K562 (cell line): Measurements from ENCODE around the gene FAXC. TPM values are rescaled to one million over a fixed set of nuclear protein-coding genes. Genes with fewer than 3 reads are reported as not detected.
"Not testable (repeated sequence)": the region's sequence is repeated elsewhere in the genome, so short reads cannot be mapped to it uniquely, and the experiment has no call there.

ENCODE experiments used
- ATAC-seq: fragments of 200-7000 bp; cut with Tn5 transposase; 3 replicates; pipeline ENCODE4 v1.9.1; 2020; ENCODE audit warnings: moderate library complexity
- BruUV-seq: library from RNA; stranded (reverse); fragments of 400-500 nt; replicated peaks from 2 replicates; lab custom pipeline; 2021; lab: Mats Ljungman, UMichigan
- CTCF ChIA-PET: fragments of 300-600 bp; formaldehyde crosslinking; extraction: SDS; loops from one replicate; lab custom pipeline; 2021; ENCODE audit warnings: low intra/inter-chr PET ratio; lab: Yijun Ruan, JAX
- POLR2A ChIA-PET: fragments of 300-600, 350-650 bp; sonication (Branson Sonifier 250); formaldehyde crosslinking; extraction: SDS; loops from one replicate; lab custom pipeline; 2021; ENCODE audit warnings: antibody characterized with exemption, inconsistent platforms; lab: Yijun Ruan, JAX
- DNase-seq, 4 experiments: peaks; one replicate each; pipeline versions ENCODE4 v3.0.0 to v3.0.0-alpha.2; 2011 to 2018; ENCODE audit warnings: low spot score in 3 of 4, mixed read lengths in 3 of 4; ENCODE audit errors: extremely low read depth in 1 of 4
- FAIRE-seq: peaks from 2 replicates; lab custom pipeline; 2011; peaks lifted over from hg19 to GRCh38; lab: Jason Lieb, UNC
- H2AFZ ChIP-seq: 2 replicates; pipeline ENCODE4 v1.6.0; 2011; ENCODE audit warnings: low read depth, low read length, control low read depth, inconsistent platforms
- H3K27ac ChIP-seq: fragments of 200-600 bp; 3 replicates; pipeline ENCODE4 v1.8.0; 2011; ENCODE audit warnings: low read depth, mild to moderate bottlenecking, control low read depth, inconsistent platforms, low read length, moderate library complexity, mixed read lengths; ENCODE audit errors: extremely low read depth
- H3K27me3 ChIP-seq, 2 experiments: fragments of 300-600 bp in 1 of 2; 2 replicates in 1 of 2; 3 replicates in 1 of 2; pipeline versions ENCODE4 v1.6.0 to v1.8.0; 2011; ENCODE audit warnings: inconsistent platforms in 2 of 2, low read length in 2 of 2, mild to moderate bottlenecking in 1 of 2, mixed read lengths in 1 of 2, moderate library complexity in 1 of 2; ENCODE audit not compliant: control insufficient read depth in 2 of 2, insufficient read depth in 2 of 2
- H3K36me3 ChIP-seq: fragments of 300-600 bp; 3 replicates; pipeline ENCODE4 v1.8.0; 2011; ENCODE audit warnings: mild to moderate bottlenecking, low read length, inconsistent platforms; ENCODE audit not compliant: control insufficient read depth, insufficient read depth
- H3K4me1 ChIP-seq, 2 experiments: fragments of 200-600 bp in 1 of 2; replicated peaks in 1 of 2; 2 replicates in 1 of 2; 3 replicates in 1 of 2; pipeline versions ENCODE4 v1.5.1 to v1.8.0; 2011; ENCODE audit warnings: inconsistent platforms in 2 of 2, low read length in 2 of 2, mild to moderate bottlenecking in 1 of 2, mixed read lengths in 1 of 2, moderate library complexity in 1 of 2; ENCODE audit not compliant: control insufficient read depth in 2 of 2, insufficient read depth in 2 of 2
- H3K4me2 ChIP-seq: 2 replicates; pipeline ENCODE4 v1.6.1; 2011; ENCODE audit warnings: low read length, control low read depth, inconsistent platforms, mixed read lengths; ENCODE audit not compliant: insufficient read depth
- H3K4me3 ChIP-seq: fragments of 200-600 bp; sonication (generic), shearing (Covaris generic); 2 replicates; pipeline ENCODE4 v1.5.1; 2016; ENCODE audit warnings: control low read depth, inconsistent platforms
- H3K79me2 ChIP-seq: fragments of 200-600 bp; 3 replicates; pipeline ENCODE4 v1.8.0; 2011; ENCODE audit warnings: low read length, inconsistent platforms; ENCODE audit not compliant: control insufficient read depth, insufficient read depth
- H3K9ac ChIP-seq, 2 experiments: 2 replicates each; pipeline versions ENCODE4 v1.6.0 to v1.6.1; 2011; ENCODE audit warnings: low read depth in 2 of 2, low read length in 2 of 2, control low read depth in 1 of 2, inconsistent platforms in 1 of 2, mild to moderate bottlenecking in 1 of 2, mixed read lengths in 1 of 2; ENCODE audit not compliant: insufficient read depth in 1 of 2
- H3K9me1 ChIP-seq: one replicate; pipeline ENCODE4 v1.6.0; 2011; ENCODE audit warnings: inconsistent platforms, mild to moderate bottlenecking, low read length, moderate library complexity; ENCODE audit not compliant: control insufficient read depth, insufficient read depth
- H3K9me3 ChIP-seq: replicated peaks from 2 replicates; pipeline ENCODE4 v1.5.1; 2011; ENCODE audit warnings: low read depth, low read length, inconsistent platforms; ENCODE audit not compliant: control insufficient read depth, insufficient read depth
- H4K20me1 ChIP-seq: replicated peaks from 2 replicates; pipeline ENCODE4 v1.6.1; 2011; ENCODE audit warnings: low read length, inconsistent platforms, mixed read lengths; ENCODE audit not compliant: control insufficient read depth, insufficient read depth
- RAD21 ChIP-seq, 2 experiments: fragments of 250-450 bp in 1 of 2; fragments of 450-650 bp in 1 of 2; sonication (Bioruptor Pico) in 1 of 2; formaldehyde crosslinking in 1 of 2; IDR thresholded peaks in 1 of 2; conservative IDR thresholded peaks in 1 of 2; 2 replicates each; pipeline versions ENCODE4 v1.4.0 to v1.8.0; 2020 to 2022; ENCODE audit warnings: mild to moderate bottlenecking in 2 of 2, moderate library complexity in 1 of 2
- SMC3 ChIP-seq: conservative IDR thresholded peaks from 2 replicates; pipeline ENCODE4 v1.6.1; 2011; ENCODE audit warnings: low read depth, low read length, improper control_type of control experiment; ENCODE audit not compliant: insufficient read depth
- WGBS: fragments of 100-300 bp; shearing (Covaris generic); methylation state at CpG from one replicate; pipeline ENCODE4 v1.1.6; 2016; ENCODE audit warnings: low coverage, mixed read lengths; ENCODE audit not compliant: insufficient coverage; ENCODE audit errors: missing lambda C conversion rate; 5-methylcytosine and 5-hydroxymethylcytosine counted together
- in situ Hi-C: fragments of 300-500 bp; cut with MboI; formaldehyde crosslinking; loops from 4 replicates; pipeline ENCODE4 v1.15.0; 2018; ENCODE audit warnings: inconsistent platforms, mixed read lengths
- intact Hi-C: fragments of 100-400 bp; cut with micrococcal nuclease; formaldehyde crosslinking; loops from 2 replicates; pipeline ENCODE4 v1.14.2; 2022
- polyA plus RNA-seq, 8 experiments: library from polyadenylated mRNA; depleted of rRNA in 4 of 8; stranded (reverse) in 5 of 8; unstranded in 3 of 8; fragments of >200 nt; fragmentation: Nextera tagmentation in 2 of 8; fragmentation: Illumina TruSeq in 1 of 8; extraction: Ambion mirVana in 2 of 8; extraction: Trizol in 1 of 8; gene quantifications; 2 replicates each; pipeline versions ENCODE4 v1.2.1 to v1.2.3, GENCODE V29; 2011 to 2014; ENCODE audit warnings: inconsistent platforms in 1 of 8, missing spikeins in 1 of 8
- total RNA-seq, 7 experiments: library from RNA; depleted of rRNA in 6 of 7; stranded (reverse); fragments of >200 nt in 6 of 7; fragmentation: Illumina TruSeq in 2 of 7; extraction: Trizol in 2 of 7; gene quantifications; 2 replicates each; pipeline versions ENCODE4 v1.2.1 to v1.2.3, GENCODE V29; 2011 to 2021; ENCODE audit warnings: low replicate concordance in 1 of 7
- TF ChIP-seq, protein P1 (sequence below): fragments of 450-650 bp; formaldehyde crosslinking; IDR thresholded peaks from 2 replicates; pipeline ENCODE4 v1.4.0; 2020; ENCODE audit warnings: mild to moderate bottlenecking, moderate library complexity
- TF ChIP-seq, protein P2 (sequence below): fragments of 250-450 bp; sonication (Bioruptor Pico); IDR thresholded peaks from 2 replicates; pipeline ENCODE4 v1.5.0; 2021
- TF ChIP-seq, protein P3 (sequence below), 3 experiments: IDR thresholded peaks in 2 of 3; conservative IDR thresholded peaks in 1 of 3; 2 replicates each; pipeline ENCODE4 v1.5.1; 2011 to 2012; ENCODE audit warnings: low read length in 3 of 3, mild to moderate bottlenecking in 3 of 3, control low read depth in 2 of 3, improper control_type of control experiment in 1 of 3, inconsistent platforms in 1 of 3, low read depth in 1 of 3, mixed read lengths in 1 of 3, moderate library complexity in 1 of 3; ENCODE audit not compliant: insufficient read depth in 2 of 3

FAXC gene
- total and polyA plus RNA-seq, 9 of the 15 experiments (the other 6 are each of a cell fraction or from before 2014, with no cell fraction given): 0.06 to 0.40 (median 0.13) TPM; not detected in 5

- WGBS: 5% methylated on average over 6 of the region's 6 CpGs
- BruUV-seq: not testable (repeated sequence)
These were observed 14.2 kb downstream of the FAXC start for GRCh38 chr6:99335298-99335697.

DNA sequence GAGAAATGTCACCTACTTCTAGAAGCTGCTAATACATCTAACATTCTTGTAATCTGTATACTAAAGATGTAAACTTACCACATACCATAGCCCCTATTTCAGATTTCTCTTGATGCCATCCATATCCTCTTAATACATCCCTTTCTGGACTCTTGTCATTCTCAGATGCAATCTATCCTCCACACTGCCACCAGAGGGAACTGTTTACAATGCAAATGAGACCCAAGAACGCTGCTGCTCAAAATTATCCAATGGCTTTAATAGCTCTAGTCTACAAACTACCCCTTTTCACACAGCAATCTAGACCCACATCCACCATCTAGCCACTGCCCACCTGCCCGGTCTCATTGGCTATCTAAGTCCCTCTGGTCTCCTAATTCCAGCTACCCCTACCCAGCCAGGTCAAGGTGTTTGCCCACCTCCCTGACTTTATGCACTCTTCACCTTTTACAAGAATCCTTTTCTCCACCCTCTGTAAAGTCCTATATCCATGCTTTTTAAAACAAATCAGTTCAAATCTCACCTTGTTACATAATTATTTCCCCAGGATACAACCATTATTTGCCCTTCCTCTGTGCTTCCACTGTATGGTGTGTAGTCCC lies 14.8 kb downstream of the FAXC start:
- no peak overlapping the region for H3K27ac ChIP-seq
- in situ Hi-C loops: loop anchor here (25.0 kb wide), 1 partner anchor 403 kb away; no protein-coding TSS in a partner anchor
- BruUV-seq: no TSS peak
- H4K20me1 ChIP-seq: no peaks in the 10 kb centered on the region
- no peaks in the 10 kb centered on the region for H3K79me2 ChIP-seq
- CTCF ChIA-PET: interaction anchor here (1.5 to 2.1 kb wide), 4 partner anchors 91 to 488 kb away, joined by 7 to 8 read pairs (median 7); partner anchors contain the start of gene PNISR
- peaks cover 0 to 5% of the 10 kb centered on the region in 2 experiments; a peak in 2 of 5 replicates for H3K27me3 ChIP-seq
- WGBS: 4% methylated on average over 2 of the region's 2 CpGs
- no peaks in the 10 kb centered on the region; a peak in 1 of 5 replicates for H3K4me1 ChIP-seq
- H3K4me3 ChIP-seq: no peak overlapping the region
- no peaks in the 10 kb centered on the region for H3K9me3 ChIP-seq
- DNase-seq: peak; percentile 35 to 60 (median 45)
- H3K9me1 ChIP-seq: no peaks in the 10 kb centered on the region
- no peaks in the 10 kb centered on the region for H3K36me3 ChIP-seq
- peak; percentile 86 for FAIRE-seq
- no peak overlapping the region for H3K9ac ChIP-seq
- intact Hi-C loops: loop anchor here (1.0 to 5.0 kb wide), 3 partner anchors 58 to 413 kb away; partner anchors contain the start of genes COQ3 and PNISR
- peak overlapping the region; percentile 48; the same call in 1 of the 2 replicates for H3K4me2 ChIP-seq
- peak; percentile 88 for ATAC-seq
- no peak overlapping the region for H2AFZ ChIP-seq
- POLR2A ChIA-PET: no interaction called here
- TF ChIP-seq, protein P1, sequence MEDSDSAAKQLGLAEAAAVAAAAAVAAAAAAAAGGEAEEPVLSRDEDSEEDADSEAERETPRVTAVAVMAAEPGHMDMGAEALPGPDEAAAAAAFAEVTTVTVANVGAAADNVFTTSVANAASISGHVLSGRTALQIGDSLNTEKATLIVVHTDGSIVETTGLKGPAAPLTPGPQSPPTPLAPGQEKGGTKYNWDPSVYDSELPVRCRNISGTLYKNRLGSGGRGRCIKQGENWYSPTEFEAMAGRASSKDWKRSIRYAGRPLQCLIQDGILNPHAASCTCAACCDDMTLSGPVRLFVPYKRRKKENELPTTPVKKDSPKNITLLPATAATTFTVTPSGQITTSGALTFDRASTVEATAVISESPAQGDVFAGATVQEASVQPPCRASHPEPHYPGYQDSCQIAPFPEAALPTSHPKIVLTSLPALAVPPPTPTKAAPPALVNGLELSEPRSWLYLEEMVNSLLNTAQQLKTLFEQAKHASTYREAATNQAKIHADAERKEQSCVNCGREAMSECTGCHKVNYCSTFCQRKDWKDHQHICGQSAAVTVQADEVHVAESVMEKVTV (CRISPR knock-in tag): peak; percentile 37; the same call in 1 of the 2 replicates
- TF ChIP-seq, protein P2, sequence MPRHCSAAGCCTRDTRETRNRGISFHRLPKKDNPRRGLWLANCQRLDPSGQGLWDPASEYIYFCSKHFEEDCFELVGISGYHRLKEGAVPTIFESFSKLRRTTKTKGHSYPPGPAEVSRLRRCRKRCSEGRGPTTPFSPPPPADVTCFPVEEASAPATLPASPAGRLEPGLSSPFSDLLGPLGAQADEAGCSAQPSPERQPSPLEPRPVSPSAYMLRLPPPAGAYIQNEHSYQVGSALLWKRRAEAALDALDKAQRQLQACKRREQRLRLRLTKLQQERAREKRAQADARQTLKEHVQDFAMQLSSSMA (CRISPR knock-in tag): no peak
- TF ChIP-seq, protein P3, sequence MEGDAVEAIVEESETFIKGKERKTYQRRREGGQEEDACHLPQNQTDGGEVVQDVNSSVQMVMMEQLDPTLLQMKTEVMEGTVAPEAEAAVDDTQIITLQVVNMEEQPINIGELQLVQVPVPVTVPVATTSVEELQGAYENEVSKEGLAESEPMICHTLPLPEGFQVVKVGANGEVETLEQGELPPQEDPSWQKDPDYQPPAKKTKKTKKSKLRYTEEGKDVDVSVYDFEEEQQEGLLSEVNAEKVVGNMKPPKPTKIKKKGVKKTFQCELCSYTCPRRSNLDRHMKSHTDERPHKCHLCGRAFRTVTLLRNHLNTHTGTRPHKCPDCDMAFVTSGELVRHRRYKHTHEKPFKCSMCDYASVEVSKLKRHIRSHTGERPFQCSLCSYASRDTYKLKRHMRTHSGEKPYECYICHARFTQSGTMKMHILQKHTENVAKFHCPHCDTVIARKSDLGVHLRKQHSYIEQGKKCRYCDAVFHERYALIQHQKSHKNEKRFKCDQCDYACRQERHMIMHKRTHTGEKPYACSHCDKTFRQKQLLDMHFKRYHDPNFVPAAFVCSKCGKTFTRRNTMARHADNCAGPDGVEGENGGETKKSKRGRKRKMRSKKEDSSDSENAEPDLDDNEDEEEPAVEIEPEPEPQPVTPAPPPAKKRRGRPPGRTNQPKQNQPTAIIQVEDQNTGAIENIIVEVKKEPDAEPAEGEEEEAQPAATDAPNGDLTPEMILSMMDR (IDR thresholded peaks at IDR 0.05 in 2 of 3, conservative IDR thresholded peaks at IDR 0.05 in 1 of 3; ENCODE audit: insufficient read depth in 2 of 3, low read depth in 1 of 3, low read length in 3 of 3): peak; percentile 58 to 73 (median 67)
- TF ChIP-seq RAD21 (CRISPR knock-in tag; conservative IDR thresholded peaks at IDR 0.05 in 1 of 2, IDR thresholded peaks at IDR 0.05 in 1 of 2) (peak; percentile 61 to 83), SMC3 (peak; percentile 47; the same call in 1 of the 2 replicates)

More at GRCh38 chr6:99335298-99335697, 14.2 kb downstream of the FAXC start:
- H3K9ac ChIP-seq, H3K9me1 ChIP-seq, POLR2A ChIA-PET, H3K4me2 ChIP-seq, H3K4me3 ChIP-seq, H4K20me1 ChIP-seq, FAIRE-seq, H3K27me3 ChIP-seq, H3K79me2 ChIP-seq, H3K36me3 ChIP-seq, H3K9me3 ChIP-seq, intact Hi-C loops, ATAC-seq, DNase-seq, H3K4me1 ChIP-seq, H2AFZ ChIP-seq, H3K27ac ChIP-seq: not testable (repeated sequence)
- CTCF ChIA-PET: interaction anchor here (1.5 to 2.1 kb wide), 4 partner anchors 90 to 488 kb away, joined by 7 to 8 read pairs (median 7); partner anchors contain the start of gene PNISR
- in situ Hi-C loops: loop anchor here (25.0 kb wide), 1 partner anchor 402 kb away; no protein-coding TSS in a partner anchor
